Dendritic cell treated with granulocyte-macrophage colony-stimulating factor and Interleukin-4, amounts not matched to agents 40 ng/mL and 50 ng/mL, for 4 days (primary cell): ENCODE measurements around the gene VCL.
A peak's percentile ranks its signal among the peaks of the same experiment; 100 is the strongest.
"Not testable (repeated sequence)": the region's sequence is repeated elsewhere in the genome, so short reads cannot be mapped to it uniquely, and the experiment has no call there.

Experiments
- H3K27ac Mint-ChIP-seq: one replicate; pipeline ENCODE4 v1.8.0; 2022; ENCODE audit warnings: mild to moderate bottlenecking, mixed read lengths
- H3K27me3 Mint-ChIP-seq: one replicate; pipeline ENCODE4 v1.8.0; 2022; ENCODE audit warnings: mild to moderate bottlenecking, mixed read lengths
- H3K36me3 Mint-ChIP-seq: one replicate; pipeline ENCODE4 v1.8.0; 2022; ENCODE audit warnings: low read depth, mixed read lengths
- H3K4me1 Mint-ChIP-seq: one replicate; pipeline ENCODE4 v1.8.0; 2022; ENCODE audit warnings: low read depth, mixed read lengths
- H3K4me3 Mint-ChIP-seq: one replicate; pipeline ENCODE4 v1.8.0; 2022; ENCODE audit warnings: mild to moderate bottlenecking, moderate library complexity, mixed read lengths
- H3K9me3 Mint-ChIP-seq: one replicate; pipeline ENCODE4 v1.8.0; 2022; ENCODE audit warnings: mixed read lengths
- intact Hi-C: fragments of 100-400 bp; cut with micrococcal nuclease; formaldehyde crosslinking; loops from one replicate; pipeline ENCODE4 v1.15.0; 2022

VCL gene

GRCh38 chr10:73997787-73998622 is at the start of gene VCL:
TSS of gene VCL (plus strand) at chr10:73998116. CDS start at chr10:73998208, 92 bp downstream.
- Mint-ChIP-seq H3K4me3 (peak within 1 kb of the TSS; percentile 95), H3K27me3 (no peaks in the 10 kb centered on the region), H3K27ac (peak within 1 kb of the TSS; percentile 84), H3K4me1 (peaks cover 73% of the 10 kb centered on the region), H3K36me3 (peaks cover 54% of the 10 kb centered on the region), H3K9me3 (no peaks in the 10 kb centered on the region)
- intact Hi-C loops = loop anchor here (2.0 kb wide), 1 partner anchor 41 kb away; no protein-coding TSS in a partner anchor

GRCh38 chr10:73948947-73949633 is 48.8 kb upstream of the VCL start:
- Mint-ChIP-seq H3K4me1 (peaks cover 16% of the 10 kb centered on the region), H3K27me3 (peaks cover 1% of the 10 kb centered on the region), H3K27ac (no peak overlapping the region), H3K4me3 (no peak overlapping the region), H3K36me3 (no peaks in the 10 kb centered on the region), H3K9me3 (no peaks in the 10 kb centered on the region)
- intact Hi-C loops = no loop called here

- H3K4me1 Mint-ChIP-seq = peaks cover 18% of the 10 kb centered on the region
- H3K27me3 Mint-ChIP-seq = peaks cover 1% of the 10 kb centered on the region
- H3K27ac Mint-ChIP-seq = no peak overlapping the region
- intact Hi-C loops = no loop called here
- H3K36me3 Mint-ChIP-seq = no peaks in the 10 kb centered on the region
- H3K9me3 Mint-ChIP-seq = no peaks in the 10 kb centered on the region
- H3K4me3 Mint-ChIP-seq = no peak overlapping the region
Measured at GRCh38 chr10:73950155-73950948, 47.6 kb upstream of the VCL start.

GRCh38 chr10:73953665-73954064 is 44.3 kb upstream of the VCL start:
- no peaks in the 10 kb centered on the region for H3K9me3 Mint-ChIP-seq
- peaks cover 43% of the 10 kb centered on the region for H3K4me1 Mint-ChIP-seq
- peak overlapping the region; percentile 10 for H3K27ac Mint-ChIP-seq
- no peaks in the 10 kb centered on the region for H3K36me3 Mint-ChIP-seq
- H3K27me3 Mint-ChIP-seq = no peaks in the 10 kb centered on the region
- intact Hi-C loops = no loop called here
- no peak overlapping the region for H3K4me3 Mint-ChIP-seq

DNA sequence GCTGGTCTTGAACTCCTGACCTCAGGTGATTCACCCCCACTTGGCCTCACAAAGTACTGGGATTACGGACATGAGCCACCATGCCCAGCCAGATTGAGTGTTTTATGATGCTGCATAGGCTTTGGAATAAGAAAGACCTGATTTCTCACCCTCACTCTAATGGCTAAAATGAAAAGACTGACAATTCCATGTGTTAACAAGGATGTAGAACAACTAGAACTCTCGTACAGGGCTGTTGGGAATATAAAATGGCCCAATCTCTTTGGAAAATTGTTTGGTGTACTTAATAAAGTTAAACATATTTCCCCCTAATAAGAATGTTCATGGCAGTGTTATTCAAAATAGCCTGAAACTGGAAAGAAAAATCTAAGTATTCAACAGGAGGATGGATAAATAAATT is 43.2 kb upstream of the VCL start:
- intact Hi-C loops = no loop called here
- H3K36me3 Mint-ChIP-seq = no peaks in the 10 kb centered on the region
- H3K27ac Mint-ChIP-seq = no peak overlapping the region
- no peak overlapping the region for H3K4me3 Mint-ChIP-seq
- peaks cover 54% of the 10 kb centered on the region for H3K4me1 Mint-ChIP-seq
- no peaks in the 10 kb centered on the region for H3K27me3 Mint-ChIP-seq
- no peaks in the 10 kb centered on the region for H3K9me3 Mint-ChIP-seq

DNA sequence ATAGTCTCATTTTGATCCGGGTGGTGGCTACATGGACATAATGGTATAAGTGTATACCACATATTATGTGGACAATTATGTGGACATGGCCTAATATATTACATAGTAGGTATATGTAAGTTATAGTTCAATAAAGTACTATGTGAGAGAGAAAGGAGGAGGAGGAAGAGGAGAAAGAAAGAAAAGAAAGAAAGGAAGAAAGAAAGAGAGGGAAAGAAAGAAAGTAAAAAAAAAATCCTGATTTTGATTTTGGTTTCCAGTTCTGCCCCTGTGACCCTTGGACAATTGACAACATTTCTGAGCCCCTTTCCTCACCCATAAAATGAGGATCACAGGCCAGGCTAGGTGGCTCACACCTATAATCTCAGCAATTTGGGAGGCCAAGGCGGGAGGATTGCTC is 42.2 kb upstream of the VCL start:
- H3K4me3 Mint-ChIP-seq = no peak overlapping the region
- no peaks in the 10 kb centered on the region for H3K9me3 Mint-ChIP-seq
- H3K27me3 Mint-ChIP-seq = no peaks in the 10 kb centered on the region
- peak overlapping the region; percentile 96 for H3K27ac Mint-ChIP-seq
- H3K4me1 Mint-ChIP-seq = peaks cover 61% of the 10 kb centered on the region
- no peaks in the 10 kb centered on the region for H3K36me3 Mint-ChIP-seq
- intact Hi-C loops = loop anchor here (2.0 kb wide), 2 partner anchors 43 to 47 kb away; partner anchors contain the start of gene VCL

DNA sequence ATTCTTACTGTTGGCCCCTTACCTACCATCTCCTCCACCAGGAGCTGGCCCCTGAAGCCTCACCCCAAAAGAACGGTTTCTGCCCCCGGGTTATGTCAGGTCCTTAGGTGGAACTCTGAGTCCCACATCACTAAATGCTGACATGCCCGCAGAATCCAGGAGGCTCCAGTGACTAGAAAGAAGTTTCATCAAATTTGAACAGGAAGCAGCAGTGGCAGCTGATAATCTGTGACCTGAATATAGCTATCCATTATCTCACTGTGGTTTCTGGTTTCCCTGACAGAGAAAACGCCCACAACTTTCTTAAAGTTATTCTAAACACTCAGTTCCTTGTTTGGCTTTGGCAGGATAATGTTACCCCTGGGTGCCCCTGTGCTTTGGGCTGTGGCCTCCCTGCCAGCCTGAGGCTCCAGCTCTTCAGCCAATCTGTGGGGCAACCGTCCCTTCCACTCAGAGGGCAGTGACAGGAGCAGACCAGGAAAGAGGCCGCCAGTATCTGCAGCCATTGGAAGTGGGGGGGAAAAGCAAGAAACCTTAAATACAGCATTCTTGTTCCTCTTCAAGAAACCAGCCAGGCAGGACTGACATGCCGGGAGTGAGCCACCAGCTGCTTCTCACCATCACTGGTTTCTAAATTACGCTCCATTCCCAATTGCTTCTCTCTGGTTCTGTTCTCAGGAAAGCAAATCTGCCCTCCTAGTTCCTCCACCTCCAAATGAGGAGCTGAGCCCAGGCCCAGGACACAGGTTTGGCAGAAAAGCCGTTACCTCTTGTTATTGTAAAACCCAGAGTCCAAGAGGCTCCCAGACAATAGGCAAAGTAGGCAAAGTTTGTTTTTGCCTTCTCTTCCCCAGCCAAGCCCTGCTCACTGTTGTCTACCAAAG is 41.2 kb upstream of the VCL start:
- Mint-ChIP-seq H3K27ac (peak overlapping the region; percentile 96), H3K36me3 (no peaks in the 10 kb centered on the region), H3K4me1 (peaks cover 61% of the 10 kb centered on the region), H3K27me3 (no peaks in the 10 kb centered on the region), H3K9me3 (no peaks in the 10 kb centered on the region), H3K4me3 (peak overlapping the region; percentile 55)
- intact Hi-C loops = loop anchor here (2.0 kb wide), 2 partner anchors 42 to 48 kb away; partner anchors contain the start of gene VCL

- Mint-ChIP-seq H3K27me3 (no peaks in the 10 kb centered on the region), H3K9me3 (no peaks in the 10 kb centered on the region), H3K4me3 (no peak overlapping the region), H3K36me3 (no peaks in the 10 kb centered on the region), H3K4me1 (peaks cover 56% of the 10 kb centered on the region), H3K27ac (peak overlapping the region; percentile 96)
- intact Hi-C loops = no loop called here
Measured at GRCh38 chr10:73959484-73960243, 38.3 kb upstream of the VCL start.

DNA sequence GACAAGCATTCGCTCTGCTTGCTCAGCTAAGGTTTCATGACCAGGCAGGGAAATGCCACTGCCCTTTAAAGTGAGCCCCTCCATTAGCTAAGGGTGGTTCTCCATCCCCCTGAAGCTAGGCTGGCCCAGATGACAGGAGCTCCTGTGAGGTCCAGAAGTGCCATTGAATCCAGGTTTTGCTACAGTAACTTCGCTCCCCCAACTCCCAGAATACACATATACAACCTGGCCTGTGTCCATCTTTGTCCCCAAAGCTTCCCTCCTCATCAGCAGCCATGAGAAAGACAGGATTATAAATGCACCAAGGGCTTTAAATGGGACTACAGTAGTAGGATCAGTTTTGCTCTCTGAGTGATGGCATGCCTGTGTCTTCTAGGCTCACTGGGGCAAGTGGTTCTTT is 35.5 kb upstream of the VCL start:
- H3K27me3 Mint-ChIP-seq = no peaks in the 10 kb centered on the region
- H3K4me1 Mint-ChIP-seq = peaks cover 54% of the 10 kb centered on the region
- H3K36me3 Mint-ChIP-seq = no peaks in the 10 kb centered on the region
- intact Hi-C loops = no loop called here
- H3K4me3 Mint-ChIP-seq = no peak overlapping the region
- H3K9me3 Mint-ChIP-seq = no peaks in the 10 kb centered on the region
- H3K27ac Mint-ChIP-seq = no peak overlapping the region

GRCh38 chr10:73963533-73963932 is 34.4 kb upstream of the VCL start:
- H3K27me3 Mint-ChIP-seq, H3K27ac Mint-ChIP-seq, intact Hi-C loops, H3K9me3 Mint-ChIP-seq, H3K36me3 Mint-ChIP-seq, H3K4me3 Mint-ChIP-seq: not testable (repeated sequence)
- peaks cover 55% of the 10 kb centered on the region for H3K4me1 Mint-ChIP-seq

- intact Hi-C loops = no loop called here
- Mint-ChIP-seq H3K27ac (no peak overlapping the region), H3K27me3 (no peaks in the 10 kb centered on the region), H3K4me3 (no peak overlapping the region), H3K36me3 (no peaks in the 10 kb centered on the region), H3K9me3 (no peaks in the 10 kb centered on the region), H3K4me1 (peaks cover 52% of the 10 kb centered on the region)
Measured at GRCh38 chr10:73964743-73965142, 33.2 kb upstream of the VCL start.

- intact Hi-C loops, H3K36me3 Mint-ChIP-seq, H3K4me3 Mint-ChIP-seq, H3K9me3 Mint-ChIP-seq, H3K27me3 Mint-ChIP-seq: not testable (repeated sequence)
- Mint-ChIP-seq H3K27ac (peak overlapping the region; percentile 78), H3K4me1 (peaks cover 46% of the 10 kb centered on the region)
Measured at GRCh38 chr10:73965267-73965889, 32.5 kb upstream of the VCL start.
